ENCODE results near the gene OR2T35. TPM values are rescaled to one million over a fixed set of nuclear protein-coding genes. Genes with fewer than 3 reads are reported as not detected.

OR2T35 gene
- total and polyA plus RNA-seq, 2 donors (not counting 3 experiments of a cell fraction or from before 2014, with no cell fraction given) = not detected

DNA sequence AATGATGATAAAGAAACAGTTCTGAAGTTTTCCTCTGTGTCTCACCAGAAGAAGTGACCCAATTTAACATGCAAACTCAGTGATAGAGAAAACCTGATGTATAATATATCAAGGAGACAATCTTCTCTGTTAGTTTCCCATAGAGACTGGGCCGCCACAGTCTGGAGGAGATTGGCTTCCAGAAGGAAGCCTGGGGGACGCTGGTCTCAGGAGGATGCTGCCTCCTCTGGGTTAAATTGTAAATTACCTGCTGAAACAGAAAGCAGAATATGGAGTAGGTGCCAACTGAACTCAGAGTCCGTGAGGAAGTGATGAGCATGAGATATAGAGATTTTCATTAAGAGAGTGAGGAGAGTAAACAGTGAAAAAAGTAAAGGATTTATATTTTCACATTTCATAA, 41.7 kb upstream of the OR2T35 start:
- dilution Hi-C loops (cut with MboI; ENCODE audit: extremely low pct_ligation_motif_present, low sequenced_read_pairs) = no loop called here
- no TSS peak for BruUV-seq (replicated peaks)
- no peak overlapping the region for H3K27ac ChIP-seq (ENCODE audit: insufficient read depth, low read depth, low read length)
- no peak overlapping the region for H3K4me3 ChIP-seq (replicated peaks in 1 of 3; ENCODE audit: insufficient read depth in 1 of 3, low read depth in 1 of 3, low read length in 3 of 3)
- intact Hi-C loops (cut with micrococcal nuclease) = no loop called here
- no peaks in the 10 kb centered on the region for H3K9me1 ChIP-seq (replicated peaks; ENCODE audit: control insufficient read depth, extremely low read depth, insufficient read depth, low read length)
- peaks cover 2% of the 10 kb centered on the region for H3K9me3 ChIP-seq (replicated peaks; ENCODE audit: control insufficient read depth, insufficient read depth, low read length)
- no peak overlapping the region for H3K4me2 ChIP-seq (ENCODE audit: insufficient read depth, low read length)
- POLR2A ChIA-PET = no interaction called here
- TF ChIP-seq POLR2AphosphoS5 (IDR thresholded peaks at IDR 0.05; ENCODE audit: insufficient read depth, low read depth, low read length) (no peak), FOS (IDR thresholded peaks at IDR 0.05; ENCODE audit: borderline replicate concordance, insufficient read depth, low read length) (no peak)
- DNase-seq (ENCODE audit: low read depth, low spot score) (no peak), FAIRE-seq (no peak)
- H4K20me1 ChIP-seq (replicated peaks; ENCODE audit: control insufficient read depth, extremely low read depth, insufficient read depth, low read length) = no peaks in the 10 kb centered on the region
- no peak overlapping the region for H3K9ac ChIP-seq (replicated peaks; ENCODE audit: extremely low read depth, insufficient read depth, low read length)
- H3K79me2 ChIP-seq (ENCODE audit: control insufficient read depth, insufficient read depth, low read length) = no peaks in the 10 kb centered on the region
- H3K36me3 ChIP-seq (ENCODE audit: control insufficient read depth in 2 of 2, extremely low read depth in 1 of 2, insufficient read depth in 2 of 2, low read length in 2 of 2) = no peaks in the 10 kb centered on the region
- CTCF ChIA-PET = no interaction called here
- no peak overlapping the region for H2AFZ ChIP-seq (ENCODE audit: low read depth, low read length)
- H3K27me3 ChIP-seq (ENCODE audit: control insufficient read depth in 2 of 2, insufficient read depth in 2 of 2, low read length in 2 of 2) = no peaks in the 10 kb centered on the region
- no peaks in the 10 kb centered on the region for H3K4me1 ChIP-seq (ENCODE audit: control insufficient read depth, extremely low read depth, insufficient read depth, low read length)

DNA sequence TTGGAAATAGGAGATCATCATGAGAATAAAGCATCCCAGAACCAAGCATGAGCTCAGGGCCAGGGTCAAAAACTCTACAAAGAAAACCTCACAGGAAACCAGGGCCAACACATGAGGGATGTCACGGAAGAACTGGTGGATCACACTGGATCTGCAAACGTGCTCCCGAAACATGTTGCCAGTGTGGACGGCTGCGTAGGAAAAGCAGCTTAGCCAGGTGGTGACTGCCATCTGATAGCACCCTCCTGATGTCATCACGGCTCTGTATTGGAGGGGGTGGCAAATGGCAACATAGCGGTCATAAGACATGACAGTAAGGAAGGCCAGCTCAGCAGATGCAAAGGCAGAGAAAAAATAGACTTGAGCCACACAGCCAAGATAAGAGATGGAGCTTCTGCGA, 36.6 kb upstream of the OR2T35 start:
- ChIA-PET POLR2A (no interaction called here), CTCF (no interaction called here)
- no peak for FAIRE-seq
- no peaks in the 10 kb centered on the region for H3K27me3 ChIP-seq (ENCODE audit: control insufficient read depth in 2 of 2, insufficient read depth in 2 of 2, low read length in 2 of 2)
- dilution Hi-C loops (cut with MboI; ENCODE audit: extremely low pct_ligation_motif_present, low sequenced_read_pairs) (no loop called here), intact Hi-C loops (cut with micrococcal nuclease) (no loop called here)
- H3K4me3 ChIP-seq (replicated peaks in 1 of 3; ENCODE audit: insufficient read depth in 1 of 3, low read depth in 1 of 3, low read length in 3 of 3) = no peak overlapping the region
- BruUV-seq (replicated peaks) = no TSS peak
- no peaks in the 10 kb centered on the region for H3K36me3 ChIP-seq (ENCODE audit: control insufficient read depth in 2 of 2, extremely low read depth in 1 of 2, insufficient read depth in 2 of 2, low read length in 2 of 2)
- H3K9me3 ChIP-seq (replicated peaks; ENCODE audit: control insufficient read depth, insufficient read depth, low read length) = peaks cover 3% of the 10 kb centered on the region
- TF ChIP-seq EZH2 (IDR thresholded peaks at IDR 0.05; ENCODE audit: borderline replicate concordance, low read depth, low read length, severe bottlenecking) (no peak), POLR2AphosphoS5 (IDR thresholded peaks at IDR 0.05; ENCODE audit: insufficient read depth, low read depth, low read length) (no peak), JUN (IDR thresholded peaks at IDR 0.05; ENCODE audit: borderline replicate concordance, insufficient read depth, insufficient read length, low read depth) (no peak)
- TF ChIP-seq, protein P1, sequence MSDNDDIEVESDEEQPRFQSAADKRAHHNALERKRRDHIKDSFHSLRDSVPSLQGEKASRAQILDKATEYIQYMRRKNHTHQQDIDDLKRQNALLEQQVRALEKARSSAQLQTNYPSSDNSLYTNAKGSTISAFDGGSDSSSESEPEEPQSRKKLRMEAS (IDR thresholded peaks at IDR 0.05; ENCODE audit: insufficient read depth, insufficient read length) = no peak
- TF ChIP-seq, protein P2, sequence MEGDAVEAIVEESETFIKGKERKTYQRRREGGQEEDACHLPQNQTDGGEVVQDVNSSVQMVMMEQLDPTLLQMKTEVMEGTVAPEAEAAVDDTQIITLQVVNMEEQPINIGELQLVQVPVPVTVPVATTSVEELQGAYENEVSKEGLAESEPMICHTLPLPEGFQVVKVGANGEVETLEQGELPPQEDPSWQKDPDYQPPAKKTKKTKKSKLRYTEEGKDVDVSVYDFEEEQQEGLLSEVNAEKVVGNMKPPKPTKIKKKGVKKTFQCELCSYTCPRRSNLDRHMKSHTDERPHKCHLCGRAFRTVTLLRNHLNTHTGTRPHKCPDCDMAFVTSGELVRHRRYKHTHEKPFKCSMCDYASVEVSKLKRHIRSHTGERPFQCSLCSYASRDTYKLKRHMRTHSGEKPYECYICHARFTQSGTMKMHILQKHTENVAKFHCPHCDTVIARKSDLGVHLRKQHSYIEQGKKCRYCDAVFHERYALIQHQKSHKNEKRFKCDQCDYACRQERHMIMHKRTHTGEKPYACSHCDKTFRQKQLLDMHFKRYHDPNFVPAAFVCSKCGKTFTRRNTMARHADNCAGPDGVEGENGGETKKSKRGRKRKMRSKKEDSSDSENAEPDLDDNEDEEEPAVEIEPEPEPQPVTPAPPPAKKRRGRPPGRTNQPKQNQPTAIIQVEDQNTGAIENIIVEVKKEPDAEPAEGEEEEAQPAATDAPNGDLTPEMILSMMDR (IDR thresholded peaks at IDR 0.05; ENCODE audit: extremely low read depth in 1 of 2, insufficient read depth in 1 of 2, low read depth in 1 of 2, low read length in 2 of 2) = no peak
- H3K27ac ChIP-seq (ENCODE audit: insufficient read depth, low read depth, low read length) = no peak overlapping the region
- H3K4me2 ChIP-seq (ENCODE audit: insufficient read depth, low read length) = no peak overlapping the region
- H3K79me2 ChIP-seq (ENCODE audit: control insufficient read depth, insufficient read depth, low read length) = no peaks in the 10 kb centered on the region
- H3K9ac ChIP-seq (replicated peaks; ENCODE audit: extremely low read depth, insufficient read depth, low read length) = no peak overlapping the region
- H3K4me1 ChIP-seq (ENCODE audit: control insufficient read depth, extremely low read depth, insufficient read depth, low read length) = no peaks in the 10 kb centered on the region
- H2AFZ ChIP-seq (ENCODE audit: low read depth, low read length) = no peak overlapping the region
- no peak for DNase-seq (ENCODE audit: low read depth, low spot score)
- no peaks in the 10 kb centered on the region for H3K9me1 ChIP-seq (replicated peaks; ENCODE audit: control insufficient read depth, extremely low read depth, insufficient read depth, low read length)
- H4K20me1 ChIP-seq (replicated peaks; ENCODE audit: control insufficient read depth, extremely low read depth, insufficient read depth, low read length) = no peaks in the 10 kb centered on the region
